Fibroblast of mammary gland (primary cell): ENCODE measurements around the gene P2RY6.
A peak's percentile ranks its signal among the peaks of the same experiment; 100 is the strongest.

Experiments
- DNase-seq: peaks from one replicate; pipeline ENCODE4 v3.0.0-alpha.2; 2010; ENCODE audit warnings: low read depth
- H3K4me3 ChIP-seq: 2 replicates; pipeline ENCODE4 v1.5.1; 2011; ENCODE audit warnings: low read depth, mild to moderate bottlenecking, low read length, moderate library complexity; ENCODE audit not compliant: control insufficient read depth
- TF ChIP-seq, protein P1 (sequence below): conservative IDR thresholded peaks from 2 replicates; pipeline ENCODE4 v1.5.1; 2011; ENCODE audit warnings: low read depth, low read length, inconsistent platforms; ENCODE audit not compliant: control insufficient read depth, insufficient read depth

Gene P2RY6

DNA sequence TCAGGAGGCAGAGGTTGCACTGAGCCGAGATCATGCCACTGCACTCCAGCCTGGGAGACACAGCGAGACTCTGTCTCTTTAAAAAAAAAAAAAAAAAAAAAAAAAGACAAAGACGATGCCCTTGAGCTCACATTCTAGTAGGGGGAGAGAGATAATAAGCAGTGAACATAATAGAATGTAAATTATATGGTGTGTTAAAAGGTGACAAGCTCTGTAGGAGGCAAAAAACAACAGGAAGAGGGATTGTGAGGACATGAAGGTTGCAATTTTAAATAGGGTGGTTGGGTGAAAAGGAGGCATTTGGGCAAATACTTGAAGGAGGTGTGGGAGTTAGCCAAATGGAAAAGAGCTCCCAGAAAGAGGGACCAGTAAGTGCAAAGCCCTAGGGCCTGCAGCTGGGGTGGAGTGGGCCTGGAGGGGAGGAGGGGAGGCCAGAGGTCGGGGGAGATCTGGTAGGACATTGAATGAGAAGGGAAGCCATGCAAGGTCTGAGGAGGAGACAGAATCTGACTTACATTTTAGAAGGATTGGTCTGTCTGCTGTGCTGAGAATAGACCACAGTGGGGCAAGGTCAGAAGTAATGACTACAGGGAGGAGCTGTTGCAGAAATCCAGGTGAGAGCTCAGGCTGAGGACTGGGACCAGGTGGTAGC lies 27.4 kb upstream of the P2RY6 start:
- DNase-seq: no peak
- no peak overlapping the region for H3K4me3 ChIP-seq
- TF ChIP-seq, protein P1, sequence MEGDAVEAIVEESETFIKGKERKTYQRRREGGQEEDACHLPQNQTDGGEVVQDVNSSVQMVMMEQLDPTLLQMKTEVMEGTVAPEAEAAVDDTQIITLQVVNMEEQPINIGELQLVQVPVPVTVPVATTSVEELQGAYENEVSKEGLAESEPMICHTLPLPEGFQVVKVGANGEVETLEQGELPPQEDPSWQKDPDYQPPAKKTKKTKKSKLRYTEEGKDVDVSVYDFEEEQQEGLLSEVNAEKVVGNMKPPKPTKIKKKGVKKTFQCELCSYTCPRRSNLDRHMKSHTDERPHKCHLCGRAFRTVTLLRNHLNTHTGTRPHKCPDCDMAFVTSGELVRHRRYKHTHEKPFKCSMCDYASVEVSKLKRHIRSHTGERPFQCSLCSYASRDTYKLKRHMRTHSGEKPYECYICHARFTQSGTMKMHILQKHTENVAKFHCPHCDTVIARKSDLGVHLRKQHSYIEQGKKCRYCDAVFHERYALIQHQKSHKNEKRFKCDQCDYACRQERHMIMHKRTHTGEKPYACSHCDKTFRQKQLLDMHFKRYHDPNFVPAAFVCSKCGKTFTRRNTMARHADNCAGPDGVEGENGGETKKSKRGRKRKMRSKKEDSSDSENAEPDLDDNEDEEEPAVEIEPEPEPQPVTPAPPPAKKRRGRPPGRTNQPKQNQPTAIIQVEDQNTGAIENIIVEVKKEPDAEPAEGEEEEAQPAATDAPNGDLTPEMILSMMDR: no peak

DNA sequence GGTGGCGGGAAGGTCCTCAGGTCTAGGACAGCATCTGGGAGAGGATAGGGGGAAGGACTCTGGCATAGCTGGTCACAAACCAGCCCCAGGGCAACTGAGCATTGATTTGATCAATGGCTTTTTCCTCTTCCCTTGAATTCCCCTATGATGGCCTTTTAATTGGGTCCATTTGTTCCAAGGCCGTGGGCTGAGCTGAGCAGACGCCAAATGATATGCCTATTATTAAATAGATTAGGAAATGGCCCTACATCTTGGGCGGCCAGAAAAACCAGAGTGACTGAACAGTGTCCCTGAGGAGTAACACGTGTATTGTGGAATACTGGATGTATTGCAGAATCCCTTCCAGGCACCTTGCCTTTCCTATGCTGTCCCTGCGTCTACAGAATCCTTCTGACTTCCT lies 26.7 kb upstream of the P2RY6 start:
- TF ChIP-seq, protein P1: no peak
- DNase-seq: no peak
- H3K4me3 ChIP-seq: no peak overlapping the region

DNA sequence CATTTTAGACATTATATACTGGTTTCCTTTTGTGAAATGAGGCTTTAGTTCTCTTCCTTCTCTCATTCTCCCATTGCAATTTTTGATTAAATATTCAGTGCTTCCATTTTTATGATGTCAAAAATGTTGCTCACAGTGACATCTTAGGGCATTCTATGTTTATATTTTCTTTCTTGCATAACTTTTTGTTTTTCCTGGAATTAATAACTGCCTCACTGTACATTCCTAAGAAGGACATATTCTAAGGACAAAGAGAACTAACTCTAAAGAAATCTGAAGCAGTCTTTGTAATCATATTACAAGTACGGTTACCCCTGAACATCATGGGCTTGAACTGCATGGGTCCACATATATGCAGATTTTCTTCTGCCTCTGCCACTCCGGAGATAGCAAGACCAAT lies 25.8 kb upstream of the P2RY6 start:
- DNase-seq: no peak
- TF ChIP-seq, protein P1: no peak
- no peak overlapping the region for H3K4me3 ChIP-seq

DNA sequence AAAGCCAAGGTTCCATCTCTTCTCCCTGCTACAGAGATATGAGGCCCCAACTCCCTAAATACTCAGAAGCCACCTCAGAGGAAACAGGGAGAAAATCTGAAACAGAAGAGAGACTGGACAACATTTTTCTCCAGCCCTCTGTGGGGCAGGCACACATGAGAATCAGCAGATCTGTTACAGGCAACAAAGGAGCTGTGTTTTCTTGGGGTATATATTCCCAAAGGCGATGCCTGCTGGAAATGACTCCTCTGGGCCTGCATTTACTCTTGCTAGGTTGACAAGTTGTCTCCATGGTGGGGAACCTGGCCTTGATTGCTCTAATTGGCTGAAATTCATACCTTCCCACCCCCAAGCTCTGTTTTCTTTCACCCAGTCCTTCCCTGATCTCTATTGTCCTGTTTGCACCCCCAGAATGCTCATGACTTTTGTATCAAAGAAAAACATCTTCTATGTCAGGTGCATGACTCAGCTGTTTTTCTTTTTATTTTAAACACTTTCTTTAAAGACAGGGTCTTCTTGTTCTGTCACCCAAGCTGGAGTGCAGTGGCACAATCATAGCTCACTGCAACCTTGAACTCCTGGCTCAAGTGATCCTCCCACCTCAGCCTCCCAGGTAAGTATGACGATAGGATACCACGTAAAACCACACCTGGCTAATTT lies 23.5 kb upstream of the P2RY6 start:
- TF ChIP-seq, protein P1: no peak
- no peak overlapping the region for H3K4me3 ChIP-seq
- DNase-seq: no peak

DNA sequence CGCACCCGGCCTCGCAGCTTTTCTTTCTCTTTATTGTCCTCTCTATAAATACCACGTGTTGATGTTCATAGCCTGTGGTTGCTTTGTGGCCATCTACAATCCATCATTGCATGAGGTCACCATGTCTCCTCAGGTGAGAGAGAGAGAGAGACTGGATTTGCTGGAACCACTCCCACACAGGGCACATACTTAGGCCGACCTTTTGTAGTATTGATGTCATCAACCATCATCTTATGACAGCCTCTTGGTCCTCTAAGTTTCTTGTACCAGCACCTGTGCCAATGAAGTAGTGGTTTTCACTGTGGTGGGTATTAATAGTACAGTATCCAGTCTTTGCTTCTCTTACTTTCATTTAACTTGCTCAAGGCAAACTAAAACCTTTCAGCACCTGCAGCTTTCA lies 22.8 kb upstream of the P2RY6 start:
- TF ChIP-seq, protein P1: no peak
- DNase-seq: peak; percentile 22
- no peak overlapping the region for H3K4me3 ChIP-seq

DNA sequence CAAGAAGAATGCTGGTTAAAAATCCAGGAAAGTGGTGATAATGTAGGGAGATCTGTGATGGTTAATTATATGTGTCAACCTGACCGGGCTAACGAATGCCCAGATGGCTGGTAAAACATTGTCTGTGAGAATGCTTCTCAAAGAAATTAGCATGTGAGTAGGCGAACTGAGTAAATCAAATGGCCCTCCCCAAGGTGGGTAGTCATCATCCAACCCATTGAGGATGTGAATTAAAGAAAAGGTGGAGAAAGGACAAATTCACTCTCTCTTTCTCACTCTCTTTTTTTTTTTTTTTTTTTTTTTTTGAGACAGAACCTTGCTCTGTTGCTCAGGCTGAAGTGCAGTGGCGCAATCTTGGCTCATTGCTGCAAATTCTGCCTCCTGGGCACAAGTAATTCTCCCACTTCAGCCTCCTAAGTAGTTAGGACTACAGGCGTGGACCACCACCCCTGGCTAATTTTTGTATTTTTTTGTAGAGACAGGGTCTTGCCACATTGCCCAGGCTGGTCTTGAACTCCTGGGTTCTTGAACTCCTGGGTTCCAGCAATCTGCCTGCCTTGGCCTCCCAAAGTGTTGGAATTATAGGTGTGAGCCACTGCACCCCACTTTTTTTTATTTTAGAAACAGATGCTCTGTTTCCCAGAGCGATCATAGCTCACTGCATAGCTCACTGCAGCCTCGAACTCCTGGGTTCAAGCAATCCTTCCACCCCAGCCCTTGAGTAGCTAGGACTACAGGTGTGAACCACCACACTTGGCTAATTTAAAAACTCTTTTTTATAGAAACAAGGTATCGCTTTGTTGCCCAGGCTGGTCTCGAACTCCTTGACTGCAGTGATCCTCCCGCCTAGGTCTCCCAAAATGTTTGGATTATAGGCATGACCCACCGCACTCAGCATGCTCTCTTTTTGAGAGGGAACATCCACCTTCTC lies 22.0 kb upstream of the P2RY6 start:
- TF ChIP-seq, protein P1: no peak
- H3K4me3 ChIP-seq: no peak overlapping the region
- no peak for DNase-seq
